Measurements from ENCODE around the gene RBM33.
"Not testable (repeated sequence)": the region's sequence is repeated elsewhere in the genome, so short reads cannot be mapped to it uniquely, and the experiment has no call there.

Gene RBM33

DNA sequence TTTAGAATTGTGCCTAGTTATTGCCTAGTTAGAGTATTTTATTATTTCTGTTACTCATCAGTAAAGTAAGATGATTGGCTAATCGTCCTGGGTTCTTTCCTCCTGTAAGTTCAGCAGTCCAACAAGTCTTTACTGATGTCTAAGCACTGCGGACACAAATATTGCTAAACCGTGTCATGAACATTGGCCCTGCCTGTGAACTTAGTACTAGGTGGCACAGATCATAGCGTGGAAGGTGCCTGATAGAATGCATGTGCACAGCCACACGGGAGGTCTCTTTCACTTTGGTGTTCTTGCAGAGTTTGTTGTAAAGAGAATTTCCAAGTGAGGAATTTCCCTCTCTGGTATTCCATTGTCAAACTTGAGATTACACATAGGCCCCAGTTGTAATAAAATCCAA is 38.0 kb downstream of the RBM33 start:
- no peak for DNase-seq (ENCODE audit: low spot score)
- no peak for TF ChIP-seq CTCF (IDR thresholded peaks at IDR 0.05; ENCODE audit: extremely low read depth, missing control alignments)

DNA sequence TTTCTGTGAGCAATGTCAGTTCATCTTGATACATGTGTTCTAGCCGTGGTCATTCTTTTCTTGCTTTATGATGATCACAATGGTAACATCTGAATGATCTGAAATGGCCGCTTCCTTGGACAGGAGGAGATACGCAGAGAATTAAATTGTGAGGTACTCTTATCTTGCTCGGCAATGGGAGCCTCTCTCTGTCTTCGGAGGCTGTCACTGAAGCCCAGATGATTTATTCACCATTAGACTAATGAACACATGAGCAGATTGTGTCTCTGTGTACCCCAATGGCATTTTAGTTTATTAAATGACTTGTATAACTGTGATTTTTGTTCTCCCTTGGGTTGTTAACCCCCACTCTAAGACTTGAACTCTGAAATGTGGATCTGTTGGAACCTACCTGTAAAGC is 38.6 kb downstream of the RBM33 start:
- DNase-seq (ENCODE audit: low spot score), result no peak
- no peak for TF ChIP-seq CTCF (IDR thresholded peaks at IDR 0.05; ENCODE audit: extremely low read depth, missing control alignments)

- no peak for DNase-seq (ENCODE audit: low spot score)
- TF ChIP-seq CTCF (IDR thresholded peaks at IDR 0.05; ENCODE audit: extremely low read depth, missing control alignments), result no peak
Observed at GRCh38 chr7:155683714-155684113, 39.3 kb downstream of the RBM33 start.

- TF ChIP-seq CTCF (IDR thresholded peaks at IDR 0.05; ENCODE audit: extremely low read depth, missing control alignments), result no peak
- no peak for DNase-seq (ENCODE audit: low spot score)
Observed at GRCh38 chr7:155684543-155684942, 40.1 kb downstream of the RBM33 start.

GRCh38 chr7:155685070-155685790 is 40.8 kb downstream of the RBM33 start:
- no peak for DNase-seq (ENCODE audit: low spot score)
- TF ChIP-seq CTCF (IDR thresholded peaks at IDR 0.05; ENCODE audit: extremely low read depth, missing control alignments), result no peak

- TF ChIP-seq CTCF (IDR thresholded peaks at IDR 0.05; ENCODE audit: extremely low read depth, missing control alignments), result no peak
Observed at GRCh38 chr7:155685791-155686160, 41.3 kb downstream of the RBM33 start.

DNA sequence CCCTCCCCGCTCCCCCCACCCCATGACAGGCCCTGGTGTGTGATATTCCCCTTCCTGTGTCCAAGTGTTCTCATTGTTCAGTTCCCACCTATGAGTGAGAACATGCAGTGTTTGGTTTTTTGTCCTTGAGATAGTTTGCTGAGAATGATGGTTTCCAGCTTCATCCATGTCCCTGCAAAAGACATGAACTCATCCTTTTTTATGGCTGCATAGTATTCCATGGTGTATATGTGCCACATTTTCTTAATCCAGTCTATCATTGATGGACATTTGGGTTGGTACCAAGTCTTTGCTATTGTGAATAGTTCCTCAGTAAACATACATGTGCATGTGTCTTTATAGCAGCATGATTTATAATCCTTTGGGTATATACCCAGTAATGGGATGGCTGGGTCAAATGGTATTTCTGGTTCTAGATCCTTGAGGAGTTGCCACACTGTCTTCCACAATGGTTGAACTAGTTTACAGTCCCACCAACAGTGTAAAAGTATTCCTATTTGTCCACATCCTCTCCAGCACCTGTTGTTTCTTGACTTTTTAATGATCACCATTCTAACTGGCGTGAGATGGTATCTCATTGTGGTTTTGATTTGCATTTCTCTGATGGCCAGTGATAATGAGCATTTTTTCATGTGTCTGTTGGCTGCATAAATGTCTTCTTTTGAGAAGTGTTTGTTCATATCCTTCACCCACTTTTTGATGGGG is 42.3 kb downstream of the RBM33 start:
- DNase-seq (ENCODE audit: low spot score), result not testable (repeated sequence)

More at GRCh38 chr7:155685791-155686160, 41.3 kb downstream of the RBM33 start:
- DNase-seq (ENCODE audit: low spot score), result no peak

DNA sequence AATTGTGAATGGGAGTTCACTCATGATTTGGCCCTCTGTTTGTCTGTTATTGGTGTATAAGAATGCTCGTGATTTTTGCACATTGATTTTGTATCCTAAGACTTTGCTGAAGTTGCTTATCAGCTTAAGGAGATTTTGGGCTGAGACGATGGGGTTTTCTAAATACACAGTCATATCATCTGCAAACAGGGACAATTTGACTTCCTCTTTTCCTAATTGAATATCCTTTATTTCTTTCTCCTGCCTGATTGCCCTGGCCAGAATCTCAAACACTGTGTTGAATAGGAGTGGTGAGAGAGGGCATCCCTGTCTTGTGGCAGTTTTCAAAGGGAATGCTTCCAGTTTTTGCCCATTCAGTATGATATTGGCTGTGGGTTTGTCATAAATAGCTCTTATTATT is 43.8 kb downstream of the RBM33 start:
- not testable (repeated sequence) for DNase-seq (ENCODE audit: low spot score)

DNA sequence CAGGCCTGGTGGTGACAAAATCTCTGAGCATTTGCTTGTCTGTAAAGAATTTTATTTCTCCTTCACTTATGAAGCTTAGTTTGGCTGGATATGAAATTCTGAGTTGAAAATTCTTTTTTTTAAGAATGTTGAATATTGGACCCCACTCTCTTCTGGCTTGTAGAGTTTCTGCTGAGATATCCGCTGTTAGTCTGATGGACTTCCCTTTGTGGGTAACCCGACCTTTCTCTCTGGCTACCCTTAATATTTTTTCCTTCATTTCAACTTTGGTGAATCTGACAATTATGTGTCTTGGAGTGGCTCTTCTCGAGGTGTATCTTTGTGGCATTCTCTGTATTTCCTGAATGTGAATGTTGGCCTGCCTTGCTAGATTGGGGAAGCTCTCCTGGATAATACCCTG is 46.2 kb downstream of the RBM33 start:
- DNase-seq (ENCODE audit: low spot score), result not testable (repeated sequence)
